Measurements from ENCODE around the gene GINS3. TPM values are rescaled to one million over a fixed set of nuclear protein-coding genes. Genes with fewer than 3 reads are reported as not detected.

GINS3 gene
- total RNA-seq, 1 donor from 2014 or later: 2.1 TPM

- Mint-ChIP-seq H3K9me3 (ENCODE audit: low read depth) (no peaks in the 10 kb centered on the region), H3K4me3 (ENCODE audit: unreplicated experiment) (no peak overlapping the region), H3K27ac (ENCODE audit: unreplicated experiment) (no peak overlapping the region), H3K36me3 (ENCODE audit: low read depth) (no peaks in the 10 kb centered on the region), H3K4me1 (ENCODE audit: low read depth) (no peaks in the 10 kb centered on the region), H3K27me3 (ENCODE audit: low read depth) (peaks cover 4% of the 10 kb centered on the region)
- TF ChIP-seq CTCF (IDR thresholded peaks at IDR 0.05): no peak
- no peak for DNase-seq (ENCODE audit: low spot score)
Observed at GRCh38 chr16:58419241-58419990, 27.1 kb downstream of the GINS3 start.

GRCh38 chr16:58421059-58421458 is 28.8 kb downstream of the GINS3 start:
- peaks cover 12% of the 10 kb centered on the region for H3K27me3 Mint-ChIP-seq (ENCODE audit: low read depth)
- H3K4me1 Mint-ChIP-seq (ENCODE audit: low read depth): no peaks in the 10 kb centered on the region
- H3K4me3 Mint-ChIP-seq (ENCODE audit: unreplicated experiment): no peak overlapping the region
- no peak overlapping the region for H3K27ac Mint-ChIP-seq (ENCODE audit: unreplicated experiment)
- H3K9me3 Mint-ChIP-seq (ENCODE audit: low read depth): no peaks in the 10 kb centered on the region
- no peak for DNase-seq (ENCODE audit: low spot score)
- H3K36me3 Mint-ChIP-seq (ENCODE audit: low read depth): no peaks in the 10 kb centered on the region
- no peak for TF ChIP-seq CTCF (IDR thresholded peaks at IDR 0.05)

DNA sequence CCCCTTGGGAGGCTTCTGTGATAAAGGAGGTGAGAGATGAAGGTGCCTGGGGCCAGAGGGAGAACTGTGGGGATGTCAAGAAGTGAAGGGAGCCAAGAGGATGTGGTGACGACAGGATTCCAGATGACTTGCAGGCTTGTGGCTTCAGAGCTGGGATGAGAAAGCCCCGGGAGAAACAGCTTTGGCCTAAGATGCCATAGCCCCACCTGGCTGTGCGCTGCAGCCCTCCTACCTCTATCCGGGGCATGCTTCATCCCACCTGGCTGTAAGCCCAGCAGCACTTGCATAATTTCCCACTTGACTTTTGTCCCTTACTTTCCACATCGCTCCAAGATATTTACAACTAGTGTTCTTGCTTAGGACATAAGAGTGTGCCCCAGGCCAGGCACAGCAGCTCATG is 29.3 kb downstream of the GINS3 start:
- H3K4me1 Mint-ChIP-seq (ENCODE audit: low read depth): no peaks in the 10 kb centered on the region
- H3K9me3 Mint-ChIP-seq (ENCODE audit: low read depth): no peaks in the 10 kb centered on the region
- peaks cover 13% of the 10 kb centered on the region for H3K27me3 Mint-ChIP-seq (ENCODE audit: low read depth)
- H3K4me3 Mint-ChIP-seq (ENCODE audit: unreplicated experiment): no peak overlapping the region
- H3K36me3 Mint-ChIP-seq (ENCODE audit: low read depth): no peaks in the 10 kb centered on the region
- no peak overlapping the region for H3K27ac Mint-ChIP-seq (ENCODE audit: unreplicated experiment)
- no peak for TF ChIP-seq CTCF (IDR thresholded peaks at IDR 0.05)
- DNase-seq (ENCODE audit: low spot score): no peak

GRCh38 chr16:58422809-58423208 is 30.5 kb downstream of the GINS3 start:
- Mint-ChIP-seq H3K36me3 (ENCODE audit: low read depth) (no peaks in the 10 kb centered on the region), H3K27ac (ENCODE audit: unreplicated experiment) (no peak overlapping the region), H3K4me3 (ENCODE audit: unreplicated experiment) (no peak overlapping the region), H3K27me3 (ENCODE audit: low read depth) (peaks cover 21% of the 10 kb centered on the region), H3K9me3 (ENCODE audit: low read depth) (no peaks in the 10 kb centered on the region), H3K4me1 (ENCODE audit: low read depth) (no peaks in the 10 kb centered on the region)
- no peak for TF ChIP-seq CTCF (IDR thresholded peaks at IDR 0.05)
- no peak for DNase-seq (ENCODE audit: low spot score)

GRCh38 chr16:58425245-58425644 is 33.0 kb downstream of the GINS3 start:
- DNase-seq (ENCODE audit: low spot score): no peak
- no peak for TF ChIP-seq CTCF (IDR thresholded peaks at IDR 0.05)
- H3K36me3 Mint-ChIP-seq (ENCODE audit: low read depth): no peaks in the 10 kb centered on the region
- H3K27me3 Mint-ChIP-seq (ENCODE audit: low read depth): peaks cover 35% of the 10 kb centered on the region
- no peaks in the 10 kb centered on the region for H3K9me3 Mint-ChIP-seq (ENCODE audit: low read depth)
- no peak overlapping the region for H3K4me3 Mint-ChIP-seq (ENCODE audit: unreplicated experiment)
- H3K4me1 Mint-ChIP-seq (ENCODE audit: low read depth): no peaks in the 10 kb centered on the region
- no peak overlapping the region for H3K27ac Mint-ChIP-seq (ENCODE audit: unreplicated experiment)

Data from chondrocyte (in vitro differentiated cells).